Stimulated activated CD8-positive, alpha-beta memory T cell treated with anti-CD3 and anti-CD28 coated beads, Interleukin-12 subunit alpha, Interleukin-12 subunit beta, amount 100 ng/mL, for 4 hours (primary cell): ENCODE data around the gene BMP8B.

Experiments used
- DNase-seq: peaks from one replicate; pipeline ENCODE4 v3.0.0-alpha.2; 2020; ENCODE audit warnings: low read depth

Gene BMP8B

GRCh38 chr1:39722495-39722894 lies 66.2 kb downstream of the BMP8B start:
- no peak for DNase-seq

- DNase-seq: no peak
These were observed 67.0 kb downstream of the BMP8B start for GRCh38 chr1:39721664-39722063.

- no peak for DNase-seq
These were observed 68.3 kb downstream of the BMP8B start for GRCh38 chr1:39720094-39720999.

- no peak for DNase-seq
These were observed 70.9 kb downstream of the BMP8B start for GRCh38 chr1:39717809-39718208.

- no peak for DNase-seq
These were observed 75.1 kb downstream of the BMP8B start for GRCh38 chr1:39713557-39713956.

- DNase-seq: no peak
These were observed 76.7 kb downstream of the BMP8B start for GRCh38 chr1:39711966-39712340.

GRCh38 chr1:39711104-39711965 lies 77.3 kb downstream of the BMP8B start:
- no peak for DNase-seq

GRCh38 chr1:39707506-39707905 lies 81.2 kb downstream of the BMP8B start:
- DNase-seq: no peak
